ENCODE measurements around the gene PARP3.

PARP3 gene

DNA sequence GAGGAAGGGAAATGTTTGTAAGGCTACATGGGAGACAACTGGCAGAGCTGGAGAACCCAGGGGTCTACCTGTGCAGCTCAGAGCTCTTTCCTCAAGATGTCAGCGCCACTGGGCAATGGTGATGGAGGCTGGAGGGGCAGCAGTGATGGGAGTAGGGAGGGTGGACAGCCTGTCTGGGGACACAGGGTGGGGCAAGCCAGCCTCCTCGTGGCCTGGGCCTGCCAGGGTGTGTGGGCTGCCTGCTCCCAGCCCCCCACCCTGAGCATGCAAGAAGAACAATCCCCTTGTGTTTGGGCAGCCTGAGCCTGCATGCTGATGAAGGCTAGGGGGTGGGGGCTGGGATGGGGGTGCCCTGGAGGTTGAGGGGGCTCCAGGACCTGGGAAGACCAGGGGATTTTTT is 23.9 kb downstream of the PARP3 start:
- no peak for FAIRE-seq
- DNase-seq (ENCODE audit: insufficient read length, low spot score) = no peak
- TF ChIP-seq, protein P1, sequence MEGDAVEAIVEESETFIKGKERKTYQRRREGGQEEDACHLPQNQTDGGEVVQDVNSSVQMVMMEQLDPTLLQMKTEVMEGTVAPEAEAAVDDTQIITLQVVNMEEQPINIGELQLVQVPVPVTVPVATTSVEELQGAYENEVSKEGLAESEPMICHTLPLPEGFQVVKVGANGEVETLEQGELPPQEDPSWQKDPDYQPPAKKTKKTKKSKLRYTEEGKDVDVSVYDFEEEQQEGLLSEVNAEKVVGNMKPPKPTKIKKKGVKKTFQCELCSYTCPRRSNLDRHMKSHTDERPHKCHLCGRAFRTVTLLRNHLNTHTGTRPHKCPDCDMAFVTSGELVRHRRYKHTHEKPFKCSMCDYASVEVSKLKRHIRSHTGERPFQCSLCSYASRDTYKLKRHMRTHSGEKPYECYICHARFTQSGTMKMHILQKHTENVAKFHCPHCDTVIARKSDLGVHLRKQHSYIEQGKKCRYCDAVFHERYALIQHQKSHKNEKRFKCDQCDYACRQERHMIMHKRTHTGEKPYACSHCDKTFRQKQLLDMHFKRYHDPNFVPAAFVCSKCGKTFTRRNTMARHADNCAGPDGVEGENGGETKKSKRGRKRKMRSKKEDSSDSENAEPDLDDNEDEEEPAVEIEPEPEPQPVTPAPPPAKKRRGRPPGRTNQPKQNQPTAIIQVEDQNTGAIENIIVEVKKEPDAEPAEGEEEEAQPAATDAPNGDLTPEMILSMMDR (IDR thresholded peaks at IDR 0.05; ENCODE audit: insufficient read depth, missing control alignments) = no peak

GRCh38 chr3:51966486-51966885 is 24.3 kb downstream of the PARP3 start:
- TF ChIP-seq, protein P1 (IDR thresholded peaks at IDR 0.05; ENCODE audit: insufficient read depth, missing control alignments) = no peak
- DNase-seq (ENCODE audit: insufficient read length, low spot score) (no peak), FAIRE-seq (no peak)

- TF ChIP-seq, protein P1 (IDR thresholded peaks at IDR 0.05; ENCODE audit: insufficient read depth, missing control alignments) = no peak
- DNase-seq (ENCODE audit: insufficient read length, low spot score) (no peak), FAIRE-seq (no peak)
Measured at GRCh38 chr3:51966922-51967383, 24.8 kb downstream of the PARP3 start.

DNA sequence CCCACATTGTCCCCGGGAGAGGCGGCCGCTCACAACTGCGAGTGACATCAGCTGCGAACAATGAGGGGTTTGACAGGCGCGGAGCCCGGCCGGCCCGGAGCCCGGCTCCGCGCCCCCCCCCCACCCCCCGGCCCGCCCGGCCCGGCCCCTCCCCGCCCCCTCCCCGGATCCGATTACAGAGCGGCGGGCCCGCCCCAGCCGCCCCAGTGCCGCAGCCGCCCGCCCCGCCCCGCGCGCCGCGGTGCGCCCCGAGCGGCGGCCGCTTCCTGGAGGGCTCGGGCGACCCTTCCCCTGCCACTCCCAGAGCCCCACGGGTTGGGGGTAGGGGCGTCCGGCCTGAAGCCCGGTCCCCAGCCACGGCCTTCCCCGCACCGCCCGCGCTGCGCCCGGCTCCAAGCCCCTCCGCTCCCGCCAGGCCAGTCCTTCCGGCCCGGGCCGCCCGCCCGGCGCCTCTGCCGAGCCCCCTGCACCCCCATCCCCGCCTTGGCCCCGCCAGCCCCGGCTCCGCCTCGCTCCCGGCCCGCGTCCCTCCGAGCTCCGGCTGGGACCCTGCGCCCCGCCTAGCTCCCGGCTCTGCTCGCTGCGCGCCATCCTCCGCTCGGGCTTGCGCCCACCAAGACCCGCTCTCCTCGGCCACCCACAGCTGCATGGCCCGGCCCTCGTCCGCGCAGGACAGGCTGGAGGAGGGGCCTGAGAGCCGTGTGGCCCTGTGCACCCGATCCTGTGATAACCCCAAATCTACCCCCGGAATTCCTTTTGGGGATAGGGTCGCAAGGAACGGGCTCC is 25.4 kb downstream of the PARP3 start, which contains the start of gene PCBP4:
TSS of gene PCBP4 (minus strand) at position 71 of the 786 bp plus-strand sequence. CDS start 6,214 bp downstream, outside the sequence.
- TF ChIP-seq, protein P1 (IDR thresholded peaks at IDR 0.05; ENCODE audit: insufficient read depth, missing control alignments) = no peak
- DNase-seq (ENCODE audit: insufficient read length, low spot score) = no peak
- no peak for FAIRE-seq

DNA sequence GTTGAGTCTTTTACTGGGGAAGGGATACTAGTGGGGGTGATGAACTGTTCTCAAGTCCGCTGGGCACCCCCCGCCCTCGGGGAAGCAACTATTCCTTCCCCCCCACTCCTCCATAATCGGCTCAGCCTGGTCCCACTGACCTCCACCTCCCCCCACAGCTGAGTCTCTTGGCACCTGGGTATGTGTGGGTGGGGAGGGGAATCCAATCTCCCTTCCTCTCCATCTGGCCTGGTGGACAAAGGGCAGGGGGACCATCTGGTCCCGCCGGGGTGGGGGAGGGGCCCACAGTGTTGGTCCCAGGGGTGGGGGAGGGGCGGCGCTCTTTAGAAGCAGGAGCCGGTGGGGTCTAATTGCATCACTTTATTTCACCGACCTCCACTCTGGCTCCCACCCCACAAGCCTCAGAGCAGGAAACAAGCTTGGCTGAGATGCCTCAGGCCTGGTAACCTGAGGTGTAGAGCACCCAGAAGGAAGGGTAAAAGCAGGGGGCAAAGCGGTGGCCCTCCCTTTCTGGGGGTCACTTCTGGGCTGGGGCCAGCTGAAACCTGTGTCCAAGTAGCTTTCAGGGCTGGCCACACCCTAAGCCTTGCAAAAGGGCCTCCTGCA is 26.1 kb downstream of the PARP3 start:
- FAIRE-seq (no peak), DNase-seq (ENCODE audit: insufficient read length, low spot score) (no peak)
- TF ChIP-seq, protein P1 (IDR thresholded peaks at IDR 0.05; ENCODE audit: insufficient read depth, missing control alignments) = no peak

DNA sequence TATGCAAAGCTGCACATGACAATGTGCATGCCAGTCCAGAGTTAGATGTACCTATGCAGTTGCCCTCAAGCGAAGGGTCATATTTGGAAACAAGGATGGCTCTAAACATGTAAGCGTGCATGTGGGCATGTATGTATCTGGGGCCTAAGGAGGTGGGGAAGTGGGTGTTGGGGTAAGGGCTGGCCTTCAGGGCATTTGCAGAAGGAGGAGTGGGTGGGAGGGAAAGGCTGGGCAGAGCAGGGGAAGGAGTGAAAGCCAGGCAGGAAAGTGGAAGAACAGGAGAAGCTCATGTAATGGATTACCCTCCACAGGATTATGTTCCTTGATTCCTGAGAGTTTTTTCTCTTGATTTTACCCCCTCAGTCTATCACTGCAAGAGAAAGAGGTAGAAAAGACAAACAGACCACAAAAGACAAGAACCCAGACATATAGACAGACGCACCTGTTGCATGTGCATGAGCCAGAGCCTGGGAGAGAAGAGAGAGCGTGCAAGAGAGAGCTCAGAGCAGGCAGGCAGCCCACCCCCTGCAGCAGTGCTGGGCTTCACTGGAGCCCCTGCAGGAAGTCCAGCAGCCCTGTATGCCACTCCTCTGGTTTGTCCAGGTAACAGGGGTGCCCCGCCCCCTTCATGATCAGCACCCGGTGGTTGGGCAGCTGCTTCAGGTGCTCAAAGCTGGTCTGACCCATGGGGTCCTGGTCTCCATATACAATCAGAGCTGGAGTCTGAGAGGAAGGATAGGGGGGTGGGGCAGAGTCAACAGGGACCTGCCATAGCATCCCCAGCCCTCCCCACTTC is 26.9 kb downstream of the PARP3 start:
- FAIRE-seq (peak; percentile 38), DNase-seq (ENCODE audit: insufficient read length, low spot score) (no peak)
- TF ChIP-seq, protein P1 (IDR thresholded peaks at IDR 0.05; ENCODE audit: insufficient read depth, missing control alignments) = no peak

All from D721Med (cell line).